C4-2B (cell line): ENCODE data around the gene ATP7B.

ENCODE experiments used
- H3K27ac ChIP-seq: fragments of 450-650 bp; 2 replicates; pipeline ENCODE4 v1.5.1; 2017
- CTCF ChIP-seq: fragments of 450-650 bp; conservative IDR thresholded peaks from 2 replicates; pipeline ENCODE4 v1.5.1; 2017; ENCODE audit warnings: mild to moderate bottlenecking
- ZFX ChIP-seq: fragments of 450-650 bp; IDR thresholded peaks from 2 replicates; pipeline ENCODE4 v1.6.1; 2017

Gene ATP7B

GRCh38 chr13:51887468-51887867 lies 123.8 kb downstream of the ATP7B start:
- no peak for TF ChIP-seq ZFX
- no peak for TF ChIP-seq CTCF
- H3K27ac ChIP-seq, result no peak overlapping the region

GRCh38 chr13:51885651-51886050 lies 125.6 kb downstream of the ATP7B start:
- no peak overlapping the region for H3K27ac ChIP-seq
- TF ChIP-seq ZFX, result no peak
- TF ChIP-seq CTCF, result no peak

GRCh38 chr13:51883226-51883600 lies 128.0 kb downstream of the ATP7B start:
- no peak overlapping the region for H3K27ac ChIP-seq

More at GRCh38 chr13:51883226-51883600, 128.0 kb downstream of the ATP7B start:
- TF ChIP-seq CTCF (no peak), ZFX (no peak)
